ENCODE measurements around the gene USP37.

DNA sequence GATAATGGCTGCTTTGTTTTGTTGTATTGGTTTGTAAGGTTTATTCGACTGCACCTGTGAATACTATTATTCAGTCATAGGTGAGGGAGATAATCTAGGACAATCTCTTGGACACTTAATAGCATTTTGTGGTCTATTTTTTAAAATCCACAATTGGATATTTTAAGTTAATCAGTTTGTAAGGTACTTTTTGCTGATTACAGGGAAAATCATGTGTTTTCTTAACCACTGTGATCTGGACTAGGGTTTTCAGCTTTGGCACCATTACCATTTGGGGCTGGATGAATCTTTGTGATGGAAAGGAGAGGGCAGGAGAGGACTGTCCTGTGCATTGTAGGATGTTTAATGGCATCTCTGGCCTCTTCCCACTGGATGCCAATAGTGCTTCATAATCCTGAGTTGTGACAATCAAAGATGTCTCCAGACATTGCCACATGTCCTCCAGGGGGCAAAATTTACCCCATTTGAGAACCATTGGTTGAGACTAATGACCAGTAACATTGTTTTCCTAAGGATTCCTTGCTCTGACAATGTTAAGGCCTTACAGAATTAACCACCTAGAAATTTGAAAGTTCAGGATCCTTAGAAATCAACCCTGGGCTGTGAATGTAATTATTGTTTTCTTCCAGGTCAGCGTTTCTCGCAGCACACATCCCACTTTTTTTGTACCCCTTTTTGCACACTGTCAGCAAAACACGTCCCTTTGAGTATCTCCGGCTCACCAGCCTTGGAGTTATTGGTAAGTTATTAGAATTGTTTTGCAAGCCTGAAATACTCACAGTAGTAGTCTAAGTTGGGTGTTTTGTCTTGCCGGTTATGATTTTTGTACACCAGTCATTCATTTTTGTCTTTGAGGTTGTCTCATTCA is 16.1 kb upstream of the USP37 start:
- TF ChIP-seq, protein P1, sequence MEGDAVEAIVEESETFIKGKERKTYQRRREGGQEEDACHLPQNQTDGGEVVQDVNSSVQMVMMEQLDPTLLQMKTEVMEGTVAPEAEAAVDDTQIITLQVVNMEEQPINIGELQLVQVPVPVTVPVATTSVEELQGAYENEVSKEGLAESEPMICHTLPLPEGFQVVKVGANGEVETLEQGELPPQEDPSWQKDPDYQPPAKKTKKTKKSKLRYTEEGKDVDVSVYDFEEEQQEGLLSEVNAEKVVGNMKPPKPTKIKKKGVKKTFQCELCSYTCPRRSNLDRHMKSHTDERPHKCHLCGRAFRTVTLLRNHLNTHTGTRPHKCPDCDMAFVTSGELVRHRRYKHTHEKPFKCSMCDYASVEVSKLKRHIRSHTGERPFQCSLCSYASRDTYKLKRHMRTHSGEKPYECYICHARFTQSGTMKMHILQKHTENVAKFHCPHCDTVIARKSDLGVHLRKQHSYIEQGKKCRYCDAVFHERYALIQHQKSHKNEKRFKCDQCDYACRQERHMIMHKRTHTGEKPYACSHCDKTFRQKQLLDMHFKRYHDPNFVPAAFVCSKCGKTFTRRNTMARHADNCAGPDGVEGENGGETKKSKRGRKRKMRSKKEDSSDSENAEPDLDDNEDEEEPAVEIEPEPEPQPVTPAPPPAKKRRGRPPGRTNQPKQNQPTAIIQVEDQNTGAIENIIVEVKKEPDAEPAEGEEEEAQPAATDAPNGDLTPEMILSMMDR (IDR thresholded peaks at IDR 0.05): no peak
- TF ChIP-seq POLR2A (IDR thresholded peaks at IDR 0.05): no peak

All from lower leg skin (tissue), 3 donors.